Gastrocnemius medialis (tissue), 4 donors: Measurements from ENCODE around the gene RNF207. TPM values are rescaled to one million over a fixed set of nuclear protein-coding genes. Genes with fewer than 3 reads are reported as not detected.

ENCODE experiments used
- ATAC-seq, 2 donors: fragments of 150-250 bp; one replicate each; pipeline ENCODE4 v1.9.1; 2016
- DNase-seq, 2 donors: peaks; one replicate each; pipeline ENCODE4 v3.0.0-alpha.2; 2019
- H3K27ac ChIP-seq, 4 donors: fragments of 200-600 bp; sonication (generic); 1 replicate in 1 of 4; 2 replicates in 3 of 4; pipeline ENCODE4 v1.5.1; 2016 to 2018; ENCODE audit warnings: mild to moderate bottlenecking in 2 of 4, moderate library complexity in 1 of 4
- H3K27me3 ChIP-seq, 3 donors: fragments of 200-600 bp; sonication (generic) in 2 of 3; 1 replicate in 1 of 3; 2 replicates in 2 of 3; pipeline versions ENCODE4 v1.5.1 to v1.6.0; 2016 to 2019; ENCODE audit warnings: mild to moderate bottlenecking in 1 of 3, moderate library complexity in 1 of 3
- H3K36me3 ChIP-seq, 2 donors: fragments of 200-600 bp; sonication (generic) in 1 of 2; one replicate each; pipeline ENCODE4 v1.5.1; 2017 to 2018
- H3K4me1 ChIP-seq, 2 donors: fragments of 200-600 bp; sonication (generic) in 1 of 2; one replicate each; pipeline ENCODE4 v1.5.1; 2016 to 2017; ENCODE audit warnings: mild to moderate bottlenecking in 2 of 2
- H3K4me3 ChIP-seq, 4 donors: fragments of 200-600 bp; sonication (generic) in 3 of 4; 1 replicate in 1 of 4; 2 replicates in 3 of 4; pipeline ENCODE4 v1.5.1; 2016 to 2019; ENCODE audit warnings: mild to moderate bottlenecking in 2 of 4
- H3K9me3 ChIP-seq, 3 donors: fragments of 200-600 bp; sonication (generic) in 2 of 3; 1 replicate in 1 of 3; 2 replicates in 2 of 3; pipeline ENCODE4 v1.5.1; 2016 to 2019
- POLR2A ChIP-seq, 2 donors: fragments of 450-650 bp; IDR thresholded peaks; one replicate each; pipeline ENCODE4 v1.6.1; 2017; ENCODE audit warnings: antibody characterized with exemption in 2 of 2, mild to moderate bottlenecking in 2 of 2, moderate library complexity in 2 of 2
- in situ Hi-C, 4 donors: fragments of 200-750 bp; cut with MboI; loops; one replicate each; pipeline versions ENCODE4 v1.15.0 to v1.8.0; 2017; ENCODE audit warnings: low sequenced_read_pairs in 4 of 4
- intact Hi-C: fragments of 100-400 bp; cut with DNase I; formaldehyde crosslinking; loops from one replicate; pipeline ENCODE4 v1.15.1; 2023; ENCODE audit warnings: low total_unique reads
- total RNA-seq, 4 donors: library from RNA; depleted of rRNA; stranded (reverse); fragments of >200 nt; gene quantifications; one replicate each; pipeline versions ENCODE4 v1.1.0 to v1.2.3, GENCODE V29; 2016
- TF ChIP-seq, protein P1 (sequence below), 5 experiments: fragments of 450-650 bp in 3 of 5; fragments of 200-600 bp in 2 of 5; sonication (generic) in 2 of 5; IDR thresholded peaks in 4 of 5; conservative IDR thresholded peaks in 1 of 5; 1 replicate in 4 of 5; 2 replicates in 1 of 5; pipeline ENCODE4 v1.5.1; 2016 to 2019; ENCODE audit warnings: antibody characterized with exemption in 5 of 5, mild to moderate bottlenecking in 3 of 5, moderate library complexity in 3 of 5

Gene RNF207
- total RNA-seq, 4 donors from 2014 or later = 0.29 to 4.7 (median 0.99) TPM

DNA sequence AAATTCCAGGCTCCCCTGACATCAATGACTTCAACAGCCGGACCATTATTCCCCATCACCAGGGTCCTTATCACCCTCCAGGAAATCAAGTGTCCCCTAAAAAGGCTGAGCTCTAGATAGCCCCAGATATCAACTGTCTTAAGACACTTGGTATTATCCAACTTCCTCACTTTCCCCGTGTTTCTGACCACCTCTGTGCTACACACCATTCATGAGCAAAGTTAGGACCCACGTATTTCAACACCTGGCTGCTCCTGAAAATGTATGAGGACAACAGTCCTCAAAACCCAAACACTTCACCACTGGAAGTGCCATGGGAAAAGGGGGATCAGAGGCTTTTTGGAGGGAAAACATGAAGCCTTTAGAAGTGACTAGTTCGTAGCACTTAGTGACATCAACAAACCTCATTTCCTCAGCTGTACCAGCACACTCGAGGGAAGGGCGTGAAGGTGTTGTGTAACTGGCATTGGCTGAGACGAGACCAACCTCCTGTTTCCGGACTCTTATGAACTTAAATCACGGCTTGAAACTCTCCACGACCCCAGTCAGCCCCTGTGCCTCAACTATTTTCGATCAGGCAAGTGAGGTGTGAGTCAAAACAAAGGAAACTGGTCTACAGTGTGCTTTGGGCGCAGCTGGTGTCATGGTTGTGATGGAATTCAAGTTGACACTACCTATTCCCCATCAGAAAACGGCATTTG is 21.7 kb upstream of the RNF207 start:
- Histone ChIP-seq H3K4me3 (no peak overlapping the region), H3K27me3 (peaks cover 8 to 18% (median 15%) of the 10 kb centered on the region in 3 donors), H3K9me3 (no peaks in the 10 kb centered on the region), H3K36me3 (peaks cover 0 to 32% of the 10 kb centered on the region in 2 donors), H3K4me1 (no peaks in the 10 kb centered on the region), H3K27ac (no peak overlapping the region)
- intact Hi-C loops (no loop called here), in situ Hi-C loops (no loop called here)
- no peak for TF ChIP-seq POLR2A (IDR thresholded peaks at IDR 0.05)
- TF ChIP-seq, protein P1, sequence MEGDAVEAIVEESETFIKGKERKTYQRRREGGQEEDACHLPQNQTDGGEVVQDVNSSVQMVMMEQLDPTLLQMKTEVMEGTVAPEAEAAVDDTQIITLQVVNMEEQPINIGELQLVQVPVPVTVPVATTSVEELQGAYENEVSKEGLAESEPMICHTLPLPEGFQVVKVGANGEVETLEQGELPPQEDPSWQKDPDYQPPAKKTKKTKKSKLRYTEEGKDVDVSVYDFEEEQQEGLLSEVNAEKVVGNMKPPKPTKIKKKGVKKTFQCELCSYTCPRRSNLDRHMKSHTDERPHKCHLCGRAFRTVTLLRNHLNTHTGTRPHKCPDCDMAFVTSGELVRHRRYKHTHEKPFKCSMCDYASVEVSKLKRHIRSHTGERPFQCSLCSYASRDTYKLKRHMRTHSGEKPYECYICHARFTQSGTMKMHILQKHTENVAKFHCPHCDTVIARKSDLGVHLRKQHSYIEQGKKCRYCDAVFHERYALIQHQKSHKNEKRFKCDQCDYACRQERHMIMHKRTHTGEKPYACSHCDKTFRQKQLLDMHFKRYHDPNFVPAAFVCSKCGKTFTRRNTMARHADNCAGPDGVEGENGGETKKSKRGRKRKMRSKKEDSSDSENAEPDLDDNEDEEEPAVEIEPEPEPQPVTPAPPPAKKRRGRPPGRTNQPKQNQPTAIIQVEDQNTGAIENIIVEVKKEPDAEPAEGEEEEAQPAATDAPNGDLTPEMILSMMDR (IDR thresholded peaks at IDR 0.05 in 4 of 5, conservative IDR thresholded peaks at IDR 0.05 in 1 of 5) = no peak
- ATAC-seq (no peak), DNase-seq (no peak)

- Histone ChIP-seq H3K4me1 (no peaks in the 10 kb centered on the region), H3K36me3 (peaks cover 0 to 41% of the 10 kb centered on the region in 2 donors), H3K27me3 (peaks cover 8 to 18% (median 14%) of the 10 kb centered on the region in 3 donors), H3K4me3 (no peak overlapping the region), H3K9me3 (no peaks in the 10 kb centered on the region), H3K27ac (no peak overlapping the region)
- ATAC-seq (no peak), DNase-seq (no peak)
- TF ChIP-seq, protein P1 (IDR thresholded peaks at IDR 0.05 in 4 of 5, conservative IDR thresholded peaks at IDR 0.05 in 1 of 5) = no peak
- TF ChIP-seq POLR2A (IDR thresholded peaks at IDR 0.05) = no peak
- in situ Hi-C loops = no loop called here
- intact Hi-C loops = no loop called here
Measured at GRCh38 chr1:6185151-6185550, 20.8 kb upstream of the RNF207 start.

DNA sequence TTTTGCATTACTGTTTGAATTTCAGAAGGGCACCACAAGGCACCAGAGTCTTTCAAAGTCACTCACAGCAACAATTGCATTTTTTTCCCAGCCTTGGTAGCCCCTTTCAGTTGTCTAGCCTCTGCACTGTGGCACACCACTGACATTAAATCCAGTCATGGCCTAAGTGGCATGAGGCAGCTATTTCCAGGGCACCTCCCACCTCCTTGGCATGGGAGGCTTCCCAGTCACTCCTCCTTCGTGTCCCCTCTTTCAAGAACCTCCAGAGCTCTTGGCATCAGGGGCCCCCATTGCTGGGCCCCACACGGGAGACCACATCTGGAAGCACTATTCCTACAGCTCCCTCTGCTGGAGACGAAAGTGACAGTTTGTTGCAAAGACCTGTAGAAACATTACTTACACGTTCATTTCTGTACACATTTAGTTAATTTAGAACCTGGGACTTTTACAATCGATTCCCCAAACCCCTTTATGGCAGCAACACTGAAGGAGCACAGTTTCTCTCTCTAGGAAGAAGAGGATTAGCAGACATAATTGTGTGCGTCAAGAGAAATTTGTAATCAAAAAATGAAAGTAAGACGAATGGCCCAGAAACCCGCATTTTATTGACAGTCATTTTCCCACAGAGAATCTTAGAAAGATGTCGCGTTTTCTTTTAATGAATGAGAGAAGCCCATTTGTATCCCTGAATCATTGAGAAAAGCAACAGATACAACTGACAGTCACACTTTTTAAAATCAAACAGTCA is 20.1 kb upstream of the RNF207 start:
- TF ChIP-seq POLR2A (IDR thresholded peaks at IDR 0.05) = no peak
- TF ChIP-seq, protein P1 (IDR thresholded peaks at IDR 0.05 in 4 of 5, conservative IDR thresholded peaks at IDR 0.05 in 1 of 5) = peak in 1 of 5 experiments; percentile 11
- no peak for ATAC-seq
- Histone ChIP-seq H3K4me3 (no peak overlapping the region), H3K9me3 (no peaks in the 10 kb centered on the region), H3K36me3 (peaks cover 0 to 47% of the 10 kb centered on the region in 2 donors), H3K27ac (no peak overlapping the region), H3K27me3 (peaks cover 4 to 14% (median 11%) of the 10 kb centered on the region in 3 donors), H3K4me1 (no peaks in the 10 kb centered on the region)
- no peak for DNase-seq
- intact Hi-C loops (no loop called here), in situ Hi-C loops (no loop called here)

- DNase-seq (no peak), ATAC-seq (no peak)
- no peak overlapping the region for H3K27ac ChIP-seq
- TF ChIP-seq POLR2A (IDR thresholded peaks at IDR 0.05) = no peak
- TF ChIP-seq, protein P1 (IDR thresholded peaks at IDR 0.05 in 4 of 5, conservative IDR thresholded peaks at IDR 0.05 in 1 of 5) = no peak
- H3K36me3 ChIP-seq = peaks cover 0 to 71% of the 10 kb centered on the region in 2 donors
- no peaks in the 10 kb centered on the region for H3K4me1 ChIP-seq
- H3K9me3 ChIP-seq = no peaks in the 10 kb centered on the region
- in situ Hi-C loops (no loop called here), intact Hi-C loops (no loop called here)
- H3K4me3 ChIP-seq = no peak overlapping the region
- H3K27me3 ChIP-seq = no peaks in the 10 kb centered on the region
Measured at GRCh38 chr1:6188466-6188865, 17.5 kb upstream of the RNF207 start.
